NCI-H2107 treated with DMSO at 0.1 percent for 48 hours (cell line): Measurements from ENCODE around the gene RPTOR.

ENCODE experiments used
- DNase-seq: peaks from one replicate; lab custom pipeline; 2025; ENCODE audit not compliant: unreplicated experiment; lab: John Stamatoyannopoulos, UW

RPTOR gene

DNA sequence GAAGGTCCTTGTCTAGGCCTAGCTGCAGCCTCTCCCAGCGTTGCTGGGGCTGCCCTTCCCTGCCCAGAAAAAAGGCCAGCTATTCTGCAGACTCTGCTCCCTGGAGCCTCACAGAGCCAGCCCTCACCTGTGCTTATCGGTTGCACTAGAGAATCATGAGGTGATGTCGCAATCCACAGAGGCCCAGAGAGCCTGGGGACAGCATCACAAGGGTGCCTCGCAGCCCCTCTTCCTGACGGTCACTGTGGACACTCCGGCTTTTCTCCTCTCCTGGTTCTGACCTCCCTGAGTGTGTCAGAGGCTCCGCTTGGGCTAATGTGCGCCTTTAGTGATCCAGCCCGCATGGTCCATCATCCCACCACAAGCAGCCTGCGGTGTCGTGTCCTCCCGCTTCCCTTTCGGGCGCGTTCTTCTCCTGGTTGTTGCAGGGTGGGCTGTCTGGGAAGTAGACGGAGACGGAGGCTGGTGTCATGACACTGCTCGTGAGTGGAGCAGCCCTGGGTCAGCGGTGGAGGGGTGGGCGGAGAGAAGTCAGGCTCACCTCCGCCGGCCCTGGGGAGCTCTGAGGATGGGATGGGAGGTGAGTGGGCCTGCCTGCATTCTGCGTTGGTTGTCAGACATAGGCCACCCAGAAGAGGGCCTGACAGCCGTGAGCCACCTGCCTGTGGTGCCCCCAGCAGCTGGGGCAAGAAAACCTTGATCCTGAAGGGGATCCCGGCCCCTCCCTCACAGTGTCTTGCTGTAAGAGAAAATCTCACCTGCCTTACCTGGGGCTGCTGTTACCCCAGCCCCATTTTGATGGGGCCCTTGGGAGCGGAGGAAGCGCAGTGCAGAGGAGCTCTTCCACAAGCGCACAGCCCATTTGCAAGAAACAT is 281.1 kb downstream of the RPTOR start:
- no peak for DNase-seq

DNA sequence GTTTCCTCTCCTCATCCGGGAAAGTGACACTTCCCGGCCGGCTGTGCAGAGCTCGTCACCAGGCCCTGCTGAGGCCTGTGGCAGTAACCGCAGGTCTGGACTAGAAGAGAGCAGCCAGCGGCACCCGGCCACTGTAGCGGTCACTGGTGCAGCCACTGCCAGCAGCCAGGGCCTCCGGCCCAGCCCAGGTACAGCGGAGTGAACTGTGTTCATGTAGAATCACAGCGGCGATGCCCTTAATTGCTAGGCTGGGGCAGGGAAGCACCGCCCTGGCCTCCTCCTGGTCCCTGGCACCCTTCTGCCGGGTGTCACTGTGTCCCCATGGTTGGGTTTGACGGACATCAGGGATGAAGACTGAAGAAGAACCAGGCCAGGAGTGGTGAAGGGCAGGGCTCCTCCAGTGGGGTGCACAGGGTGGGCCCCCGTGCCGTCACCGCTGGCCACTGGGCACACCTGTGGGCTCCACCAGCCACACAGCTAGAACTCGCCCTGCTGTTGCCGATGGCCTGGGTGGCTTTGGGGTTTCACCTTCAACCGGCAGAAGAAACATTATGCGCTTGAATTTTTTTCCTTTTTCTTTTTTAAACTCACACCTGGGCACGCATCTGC is 281.8 kb downstream of the RPTOR start:
- DNase-seq = no peak

DNA sequence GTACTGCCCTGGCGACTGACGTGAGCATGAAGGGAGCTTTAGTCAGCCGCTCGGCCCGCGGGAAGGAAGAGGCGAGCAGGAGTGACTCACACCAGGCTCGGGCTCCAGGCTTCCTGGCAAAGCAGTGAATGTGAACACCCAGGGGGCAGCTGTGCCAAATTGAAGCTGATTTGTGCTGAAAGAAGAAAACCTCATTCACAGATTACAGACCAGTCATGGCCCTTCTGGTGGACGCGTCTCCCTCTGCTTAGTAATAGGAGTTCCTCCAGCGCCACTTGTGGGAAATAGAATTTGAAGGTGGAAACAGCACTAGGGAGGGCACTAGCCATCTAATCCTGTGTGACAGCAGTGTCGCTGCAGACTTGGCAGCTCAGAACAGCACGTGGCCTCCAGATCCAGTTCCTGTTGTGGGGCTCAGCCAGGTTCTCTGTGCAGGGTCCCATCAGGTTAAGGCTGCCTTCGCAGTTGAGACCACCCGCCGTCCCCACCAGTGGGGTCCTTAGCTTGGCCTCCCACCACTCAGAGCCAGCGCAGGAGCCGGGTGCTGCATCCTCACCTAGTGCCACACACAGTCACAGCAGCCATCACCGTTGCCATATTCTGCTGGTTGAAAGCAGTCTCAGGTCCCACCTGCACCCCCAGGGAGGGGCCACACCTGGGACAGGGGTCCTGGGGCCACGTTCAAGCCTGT is 282.5 kb downstream of the RPTOR start:
- DNase-seq = peak; percentile 31

DNA sequence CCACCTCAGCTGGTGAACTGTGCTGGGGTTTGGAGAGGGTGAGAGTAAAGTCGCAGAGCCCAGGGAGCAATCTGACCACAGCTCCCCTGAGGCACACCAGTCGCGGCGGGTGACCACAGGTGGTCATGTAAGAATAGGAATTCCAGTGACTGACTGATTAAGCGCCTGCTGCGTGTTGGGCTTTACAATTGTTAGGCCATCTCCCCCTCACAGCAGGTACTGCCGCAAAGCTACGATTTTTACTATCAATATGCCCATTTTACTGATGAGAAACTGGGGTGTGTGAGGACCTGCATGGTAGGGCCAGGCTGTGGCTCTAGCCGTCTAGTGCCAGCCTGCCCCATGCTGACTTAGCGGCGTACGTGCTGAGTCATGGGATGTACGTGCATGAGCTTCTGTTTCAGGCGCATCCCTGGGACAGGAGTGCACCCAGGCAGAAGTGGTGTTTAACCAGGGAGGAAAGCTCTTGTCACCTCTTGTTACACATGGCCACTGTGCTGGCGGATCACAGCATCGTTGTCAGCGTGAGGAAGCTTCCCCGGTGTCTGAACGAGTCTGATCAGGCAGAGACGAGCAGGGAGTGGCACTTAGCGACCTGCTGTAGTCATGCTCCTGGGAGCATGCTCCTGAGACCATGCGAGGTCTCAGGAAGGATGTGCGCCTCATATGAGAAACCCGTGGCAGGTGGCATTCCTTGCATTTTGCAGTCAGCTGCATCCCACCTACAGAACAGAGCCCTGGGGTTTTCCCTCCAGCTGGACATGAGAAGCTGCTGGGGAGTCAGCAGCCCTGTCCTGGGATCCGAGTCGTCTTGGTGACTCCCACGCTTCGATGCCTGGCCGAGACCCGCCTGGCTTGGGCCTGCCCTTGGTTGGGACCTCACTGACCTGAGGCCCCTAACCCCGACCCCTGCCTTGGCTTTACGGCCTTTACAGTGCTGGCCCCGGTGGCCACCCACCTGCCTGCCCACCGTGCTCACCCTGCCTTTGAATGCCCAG is 283.3 kb downstream of the RPTOR start:
- DNase-seq = peak; percentile 68

DNA sequence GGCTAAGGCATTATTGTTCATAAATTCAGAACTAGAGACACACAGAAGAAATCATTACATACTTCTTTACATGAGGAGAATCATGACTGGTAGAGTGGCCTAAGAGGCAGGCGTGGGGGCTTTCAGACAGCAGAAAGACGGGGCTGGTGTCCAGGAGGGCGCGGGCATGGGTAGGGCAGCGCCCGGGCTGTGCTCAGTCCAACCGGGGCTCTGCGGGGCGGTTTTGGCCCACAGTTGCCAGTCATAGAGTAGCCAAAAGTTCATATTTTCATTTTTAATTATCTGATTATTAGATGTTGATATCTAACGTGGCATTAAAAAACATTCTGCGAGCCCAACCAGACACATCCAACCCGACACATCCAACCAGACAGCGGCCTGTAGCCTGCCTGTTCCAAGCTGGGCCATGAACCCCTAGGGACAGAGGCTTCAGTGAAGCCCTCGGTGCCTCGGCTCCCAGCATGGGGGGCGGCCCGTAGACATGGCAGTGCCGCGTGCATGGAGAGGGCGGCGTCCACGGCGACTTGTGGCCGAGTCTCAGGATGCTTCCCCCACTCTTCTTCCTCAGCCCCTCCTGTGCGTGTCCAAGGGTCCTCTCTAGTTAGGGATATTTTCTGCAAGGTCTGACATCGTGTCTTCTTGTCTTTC is 284.7 kb downstream of the RPTOR start:
- no peak for DNase-seq

DNA sequence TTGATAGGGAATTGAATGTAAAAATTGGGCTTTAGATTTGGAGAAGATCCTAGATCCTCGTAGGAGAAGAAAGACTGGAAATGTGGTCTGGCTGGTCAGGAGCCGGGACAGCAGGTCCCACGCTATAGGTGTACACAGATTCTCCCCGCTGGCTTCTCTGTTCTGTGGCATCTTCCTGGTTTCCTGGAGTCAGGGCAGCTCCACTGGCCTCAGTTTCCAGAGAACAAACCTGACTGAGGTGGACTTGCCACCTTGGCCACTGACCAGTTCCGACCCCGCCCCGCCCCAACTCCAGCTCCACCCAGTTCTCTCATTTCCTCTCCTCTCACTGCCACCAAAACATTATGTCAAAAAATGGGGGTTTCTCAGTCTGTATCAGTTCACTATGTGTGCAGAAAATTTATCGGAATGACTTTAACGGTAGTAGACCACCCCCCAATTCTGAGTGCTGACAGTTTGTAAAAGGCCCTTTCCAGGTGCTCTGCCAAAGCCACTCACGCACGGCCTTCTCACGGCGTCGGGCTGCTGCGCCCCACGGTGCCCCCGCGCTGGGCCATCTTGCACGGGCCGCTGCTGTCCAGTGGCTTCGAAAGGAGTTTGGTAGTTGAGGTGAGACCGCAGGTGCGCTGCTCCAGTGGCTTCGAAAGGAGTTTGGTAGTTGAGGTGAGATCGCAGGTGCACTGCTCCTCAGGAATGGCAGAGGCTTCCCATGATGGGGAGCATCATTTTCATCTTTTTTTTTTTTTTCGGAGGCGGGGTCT is 285.6 kb downstream of the RPTOR start:
- DNase-seq = no peak

DNA sequence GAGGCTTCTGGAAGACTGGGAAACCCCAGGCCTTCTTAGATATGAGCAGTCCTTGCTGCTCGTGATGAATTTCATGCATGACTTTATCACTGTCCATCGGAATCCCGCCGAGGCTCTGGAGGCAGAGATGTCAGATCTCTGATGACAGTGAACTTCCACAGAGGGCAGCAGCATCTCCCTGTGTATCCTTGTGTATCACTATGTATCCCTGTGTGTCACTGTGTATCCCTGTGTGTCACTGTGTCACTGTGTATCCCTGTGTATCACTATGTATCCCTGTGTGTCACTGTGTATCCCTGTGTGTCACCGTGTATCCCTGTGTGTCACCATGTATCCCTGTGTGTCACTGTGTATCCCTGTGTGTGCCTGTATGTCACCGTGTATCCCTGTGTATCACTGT is 286.9 kb downstream of the RPTOR start:
- DNase-seq = no peak

DNA sequence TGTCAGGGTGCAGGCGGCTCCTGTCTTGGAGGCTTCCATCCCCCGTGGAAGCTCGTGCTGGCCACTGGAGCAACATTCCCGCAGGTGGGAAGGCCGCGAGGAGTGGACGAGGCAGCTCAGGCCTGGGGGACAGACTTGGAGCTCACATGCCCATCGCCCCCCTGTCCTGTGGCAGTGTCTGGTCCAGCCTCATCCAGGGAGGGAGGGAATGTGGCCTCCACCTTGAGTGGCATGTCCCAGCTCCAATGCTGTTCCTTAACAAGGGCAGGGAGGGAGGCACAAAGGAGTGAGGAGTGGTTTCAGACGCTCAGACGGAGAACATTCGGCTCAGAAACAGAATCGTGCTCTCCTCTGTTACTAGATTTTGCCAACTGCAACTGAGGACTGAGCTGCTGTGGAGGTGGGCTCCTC is 287.6 kb downstream of the RPTOR start:
- DNase-seq = no peak

DNA sequence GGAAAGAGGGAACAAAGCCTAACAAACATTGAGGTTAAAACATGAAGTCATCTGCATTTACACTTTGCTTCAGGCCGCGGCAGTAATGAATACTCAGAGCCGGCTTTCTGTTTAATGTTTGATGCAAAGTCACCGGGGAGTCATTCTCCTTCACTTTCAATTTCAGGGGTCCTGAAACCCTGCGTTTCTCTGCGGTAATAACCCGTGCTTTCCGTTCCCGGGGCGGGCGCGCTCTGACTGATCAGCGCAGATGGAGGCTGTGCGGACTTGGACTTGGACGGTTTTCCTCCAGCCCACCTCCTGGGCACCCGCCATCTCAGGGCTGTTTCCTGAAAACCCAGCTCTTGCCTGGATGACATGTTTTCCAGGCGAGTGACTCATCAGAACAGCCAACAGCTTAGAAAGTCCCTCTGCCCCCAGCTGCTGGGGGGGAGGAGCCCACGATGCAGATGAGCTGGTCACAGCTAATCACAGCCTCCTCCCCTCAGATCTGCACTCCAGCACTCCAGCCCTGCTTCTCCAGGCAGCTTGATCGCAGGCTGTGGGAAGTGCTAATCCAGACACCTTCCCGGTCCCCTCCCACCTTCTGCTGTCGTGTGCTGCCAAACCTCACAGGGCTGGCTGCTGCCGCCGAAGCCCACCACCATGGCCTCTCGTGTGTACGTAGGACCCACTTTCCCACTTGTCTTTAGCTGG is 288.4 kb downstream of the RPTOR start:
- peak; percentile 95 for DNase-seq

DNA sequence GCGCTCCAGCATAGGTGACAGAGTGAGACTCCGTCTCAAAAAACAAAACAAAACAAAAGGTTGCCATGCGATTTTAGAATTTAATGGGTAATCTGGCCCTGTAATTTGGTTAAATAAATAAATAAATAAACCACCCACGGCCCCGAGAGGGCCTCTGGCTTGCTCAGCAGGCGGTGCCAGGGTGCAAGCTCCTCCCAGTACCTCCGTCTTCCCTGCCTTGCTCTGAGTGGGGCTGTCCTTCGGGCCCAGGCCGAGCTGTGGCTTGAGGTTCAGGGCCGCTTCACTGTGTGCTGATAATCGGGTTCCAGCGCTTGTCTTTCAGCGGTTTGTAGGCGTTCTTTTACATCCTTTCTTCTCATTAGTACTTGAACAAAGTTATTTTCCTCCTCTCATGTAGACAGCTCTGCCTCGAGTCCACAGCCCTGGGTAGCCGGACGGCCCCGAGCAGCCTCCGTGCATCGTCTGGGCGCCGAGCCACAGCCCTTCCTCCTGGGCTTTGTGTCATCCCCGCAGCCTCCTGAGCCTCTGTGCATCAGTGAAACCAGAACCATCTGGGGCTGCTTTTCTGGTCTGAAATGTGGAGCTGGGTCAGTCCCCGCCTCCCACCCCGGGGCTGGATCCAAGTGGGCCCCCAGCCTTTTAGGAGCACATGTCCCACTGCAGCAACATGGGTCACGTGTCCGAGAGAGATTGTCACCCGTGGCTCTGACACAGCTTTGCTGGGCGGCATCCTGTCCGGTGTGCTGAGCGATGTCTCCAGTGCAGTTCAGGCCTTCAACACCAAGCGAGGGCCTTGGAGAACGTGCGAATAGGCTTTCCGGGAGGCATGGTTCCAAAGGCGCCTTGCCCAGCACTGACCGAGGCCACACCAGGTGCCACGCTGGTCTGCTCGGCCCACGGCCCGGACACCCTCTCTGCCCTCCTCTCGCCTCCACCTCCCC is 289.6 kb downstream of the RPTOR start:
- no peak for DNase-seq

DNA sequence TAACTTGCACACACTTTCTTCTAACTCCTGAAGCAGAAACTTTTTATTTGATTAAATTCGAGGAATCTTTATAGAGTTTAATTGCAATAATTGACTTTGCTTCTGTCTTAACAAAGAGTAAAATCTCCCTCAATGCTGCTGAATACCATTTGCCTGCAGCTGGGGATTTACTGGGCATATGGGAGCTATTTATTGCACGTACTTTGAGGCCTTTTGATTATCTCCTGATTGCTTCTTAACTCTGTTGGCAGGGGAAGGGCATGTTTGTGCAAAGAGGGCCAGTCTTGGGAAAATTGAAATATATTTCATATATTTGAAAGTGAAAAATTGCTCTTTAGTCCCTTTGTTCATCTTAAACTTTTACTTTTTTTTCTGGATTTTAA is 290.2 kb downstream of the RPTOR start:
- DNase-seq = no peak

DNA sequence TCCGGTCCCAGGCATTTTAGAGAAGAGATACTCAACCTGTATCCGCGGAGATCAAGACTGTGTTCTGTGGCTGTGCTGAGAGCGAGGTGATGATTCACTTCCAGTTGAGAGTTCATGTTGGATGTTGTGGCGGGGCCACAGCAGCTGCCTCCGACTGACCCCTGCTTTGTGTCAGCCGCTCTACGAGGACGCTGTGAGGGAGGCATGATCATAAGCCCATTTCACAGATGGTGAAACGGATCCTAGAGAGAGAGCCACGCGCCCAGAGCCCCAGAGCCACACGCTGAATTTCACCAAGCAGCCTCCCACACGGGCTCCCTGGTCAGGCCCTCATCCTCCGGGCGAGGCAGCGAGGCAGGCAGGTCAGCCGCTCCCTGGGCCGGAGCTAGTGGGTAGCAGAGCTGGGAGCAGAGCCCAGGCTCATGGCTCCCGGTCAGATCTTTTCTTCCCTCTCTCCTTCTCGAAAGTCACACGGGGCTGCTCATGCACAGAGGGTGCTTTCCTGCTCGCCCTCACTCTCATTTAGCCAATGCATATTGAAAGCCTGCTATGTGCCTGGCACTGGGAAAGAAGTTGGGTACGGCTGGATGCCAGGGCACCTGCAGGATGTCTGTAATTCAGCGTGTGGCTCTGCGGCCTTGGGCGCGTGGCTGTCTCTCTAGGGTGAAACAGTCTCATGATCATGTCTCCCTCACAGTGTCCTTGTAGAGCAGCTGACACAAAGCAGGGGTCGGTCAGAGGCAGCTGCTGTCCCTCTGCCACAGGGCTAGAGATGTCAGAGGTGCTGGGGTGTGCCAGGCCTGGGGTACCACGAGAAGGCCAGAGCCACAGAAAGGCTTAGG is 291.4 kb downstream of the RPTOR start:
- no peak for DNase-seq

DNA sequence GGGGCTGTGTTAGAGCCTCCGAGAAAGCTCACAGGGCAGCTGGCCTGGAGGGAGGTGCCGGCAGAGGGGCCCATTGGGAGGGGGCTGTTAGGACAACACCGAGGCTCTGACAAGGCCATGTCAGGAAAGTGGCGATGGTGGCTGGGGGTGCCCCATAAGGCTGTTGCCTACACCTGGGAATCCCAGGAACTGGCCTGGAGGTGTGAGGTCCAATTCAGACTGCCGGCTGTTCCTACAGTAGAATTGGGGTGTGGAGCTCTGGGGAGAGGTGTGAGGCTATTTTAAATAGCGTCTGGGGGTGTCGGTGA is 292.0 kb downstream of the RPTOR start:
- no peak for DNase-seq

DNA sequence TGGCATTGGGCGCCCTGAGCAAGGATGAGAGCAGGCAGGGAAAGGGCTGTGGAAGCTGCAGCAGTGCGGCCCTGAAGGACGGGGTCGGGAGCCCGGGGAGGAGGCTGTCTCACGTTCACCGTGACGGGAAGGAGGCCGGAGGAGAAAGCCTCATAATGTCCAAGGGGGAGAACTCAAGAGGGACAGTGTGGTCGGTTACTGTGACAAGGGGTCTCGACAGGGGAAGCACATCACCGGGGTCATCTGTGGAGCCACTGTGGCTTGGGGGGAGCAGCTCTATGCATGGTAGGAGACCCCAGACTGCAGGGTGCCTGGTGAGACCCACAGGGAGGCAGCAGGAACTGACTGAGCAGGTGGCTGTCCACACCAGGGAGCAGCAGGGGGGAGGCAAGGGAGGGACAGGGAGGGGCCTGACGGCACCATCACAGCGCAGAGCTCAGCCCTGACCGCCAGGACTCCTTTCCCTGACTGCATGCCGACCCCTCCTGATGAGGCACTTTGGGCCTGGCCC is 292.4 kb downstream of the RPTOR start:
- DNase-seq = no peak

DNA sequence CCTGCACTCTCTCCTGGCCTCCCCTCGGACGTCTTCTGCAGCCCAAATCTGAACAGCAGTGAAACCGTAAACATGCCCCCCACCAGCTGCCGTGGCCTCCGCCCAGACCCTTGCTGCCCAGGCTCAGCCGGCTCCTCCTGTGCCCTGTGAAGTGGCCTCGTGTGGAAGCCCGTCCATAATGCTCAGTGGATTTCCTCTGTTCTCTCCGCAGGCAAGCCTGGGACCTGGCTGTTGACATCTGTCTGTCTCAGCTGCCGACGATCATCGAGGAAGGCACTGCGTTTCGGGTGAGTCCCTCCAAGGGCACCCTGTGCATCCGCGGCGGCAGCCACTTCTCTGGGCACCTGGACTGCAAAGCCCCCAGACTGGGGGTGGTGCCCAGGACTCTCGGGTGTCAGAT is 293.1 kb downstream of the RPTOR start:
- no peak for DNase-seq

DNA sequence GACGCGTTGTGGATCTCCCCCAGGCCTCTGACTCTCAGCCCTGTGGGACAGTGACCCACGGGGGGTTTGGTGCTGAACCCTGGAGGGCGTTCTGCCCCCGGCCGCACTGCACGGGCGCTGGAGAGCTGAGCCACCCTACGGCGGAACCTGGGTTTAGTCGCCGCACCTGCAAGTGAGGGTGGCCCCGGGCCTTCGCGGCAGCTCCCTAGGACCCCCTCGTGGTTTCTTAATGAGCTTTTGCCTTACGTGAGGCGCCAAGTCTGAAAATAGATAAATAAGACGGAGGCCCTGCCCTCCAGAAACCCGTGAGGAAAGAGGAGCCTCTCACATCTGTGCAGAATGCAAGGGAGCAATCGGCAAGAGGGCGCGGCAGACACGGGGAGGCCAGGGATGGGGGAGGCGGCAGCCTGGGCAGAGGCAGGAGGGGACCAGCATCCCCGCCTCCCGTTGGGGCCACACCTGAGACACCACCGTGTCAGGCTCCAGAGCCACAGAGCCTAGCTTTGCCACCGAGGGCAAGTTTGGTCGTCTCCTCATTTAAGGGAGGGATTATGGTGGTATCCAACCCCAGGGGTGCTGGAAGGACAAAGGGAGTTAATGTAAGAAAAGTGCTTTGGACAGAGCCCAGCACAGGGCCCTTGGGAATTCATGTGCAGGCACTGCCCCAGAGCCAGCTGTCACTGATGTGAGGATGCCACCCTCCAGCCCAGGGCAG is 293.8 kb downstream of the RPTOR start:
- DNase-seq = no peak

DNA sequence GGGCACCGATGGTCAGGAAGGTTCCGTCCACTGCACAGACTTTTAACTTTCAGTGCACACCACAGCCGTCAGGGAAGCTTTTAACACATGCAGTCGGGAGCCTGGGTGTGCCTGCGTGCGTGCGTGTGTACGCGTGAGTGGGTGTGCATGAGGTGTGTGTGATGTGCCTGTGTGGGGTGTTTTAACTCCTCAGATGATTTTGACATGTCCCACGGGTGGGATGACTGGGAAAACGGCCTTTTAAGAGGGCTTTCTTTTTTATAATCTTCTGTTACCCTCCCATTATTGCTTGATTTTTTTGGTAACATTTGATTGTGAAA is 294.3 kb downstream of the RPTOR start:
- no peak for DNase-seq
